Endometrial microvascular endothelial cells (primary cell): ENCODE data around the gene MRPS12. TPM values are rescaled to one million over a fixed set of nuclear protein-coding genes. Genes with fewer than 3 reads are reported as not detected.
"Not testable (repeated sequence)": the region's sequence is repeated elsewhere in the genome, so short reads cannot be mapped to it uniquely, and the experiment has no call there.

Experiments
- in situ Hi-C: cut with HindIII; loops from 2 replicates; pipeline ENCODE4 v1.10.0; 2017; ENCODE audit warnings: low sequenced_read_pairs, low pct_unique_long_range_greater_than_20kb; ENCODE audit errors: inconsistent ontology term
- total RNA-seq: library from RNA; depleted of rRNA; stranded (reverse); fragments of >200 nt; gene quantifications from one replicate; pipeline ENCODE4 v1.2.3, GENCODE V29; 2015; ENCODE audit errors: inconsistent ontology term

The MRPS12 gene
- total RNA-seq, 1 donor from 2014 or later, result 67.3 TPM

DNA sequence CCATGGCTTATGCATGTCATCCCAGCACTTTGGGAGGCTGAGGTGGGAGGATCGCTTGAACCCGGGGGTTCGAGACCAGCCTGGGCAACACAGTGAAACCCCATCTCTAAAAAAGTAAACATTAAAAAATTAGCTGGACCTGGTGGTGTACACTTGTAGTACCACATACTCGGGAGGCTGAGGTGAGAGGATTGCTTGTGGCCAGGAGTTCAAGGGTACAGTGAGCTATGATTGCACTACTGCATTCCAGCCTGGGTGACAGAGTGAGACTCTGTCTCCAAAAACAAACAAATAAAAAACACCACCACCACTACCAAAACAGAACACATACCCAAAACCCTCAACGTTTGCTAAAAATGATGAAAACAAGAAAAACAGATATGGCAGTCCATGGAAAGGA lies 28.9 kb downstream of the MRPS12 start:
- in situ Hi-C loops, result no loop called here

DNA sequence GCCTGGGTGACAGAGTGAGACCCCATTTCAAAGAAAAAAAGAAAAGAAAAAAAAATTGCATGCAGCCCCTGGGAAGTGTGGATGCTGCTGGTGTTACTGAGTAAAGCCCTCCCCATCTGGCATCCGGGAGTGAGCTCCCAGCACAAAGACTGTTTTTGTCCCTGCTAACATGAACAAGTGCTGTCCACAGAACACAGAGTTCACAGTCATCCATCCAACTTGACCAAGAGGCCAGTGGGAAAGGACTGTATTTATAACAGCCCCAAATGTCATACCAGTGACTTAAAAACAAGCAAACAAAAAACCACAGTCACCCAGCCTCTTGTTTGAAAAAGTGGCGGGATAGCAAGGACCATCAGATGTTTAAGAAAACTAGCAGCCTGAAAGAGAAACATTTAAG lies 34.0 kb downstream of the MRPS12 start:
- in situ Hi-C loops, result no loop called here

DNA sequence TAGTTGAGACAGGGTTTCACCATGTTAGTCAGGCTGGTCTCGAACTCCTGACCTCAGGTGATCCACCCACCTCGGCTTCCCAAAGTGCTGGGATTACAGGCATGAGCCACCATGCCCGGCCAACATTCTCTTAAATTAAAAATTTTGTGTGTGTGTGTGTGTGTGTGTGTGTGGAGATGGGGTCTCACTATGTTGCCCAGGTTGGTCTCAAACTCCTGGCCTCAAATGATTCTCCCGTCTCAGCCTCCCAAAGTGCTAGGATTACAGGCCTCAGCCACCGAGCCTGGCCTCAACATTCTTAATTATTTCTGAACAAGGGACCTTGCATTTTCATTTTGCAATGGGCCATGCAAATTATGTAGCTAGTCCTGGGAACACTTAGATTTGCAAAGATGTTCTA lies 35.4 kb downstream of the MRPS12 start:
- in situ Hi-C loops, result not testable (repeated sequence)

DNA sequence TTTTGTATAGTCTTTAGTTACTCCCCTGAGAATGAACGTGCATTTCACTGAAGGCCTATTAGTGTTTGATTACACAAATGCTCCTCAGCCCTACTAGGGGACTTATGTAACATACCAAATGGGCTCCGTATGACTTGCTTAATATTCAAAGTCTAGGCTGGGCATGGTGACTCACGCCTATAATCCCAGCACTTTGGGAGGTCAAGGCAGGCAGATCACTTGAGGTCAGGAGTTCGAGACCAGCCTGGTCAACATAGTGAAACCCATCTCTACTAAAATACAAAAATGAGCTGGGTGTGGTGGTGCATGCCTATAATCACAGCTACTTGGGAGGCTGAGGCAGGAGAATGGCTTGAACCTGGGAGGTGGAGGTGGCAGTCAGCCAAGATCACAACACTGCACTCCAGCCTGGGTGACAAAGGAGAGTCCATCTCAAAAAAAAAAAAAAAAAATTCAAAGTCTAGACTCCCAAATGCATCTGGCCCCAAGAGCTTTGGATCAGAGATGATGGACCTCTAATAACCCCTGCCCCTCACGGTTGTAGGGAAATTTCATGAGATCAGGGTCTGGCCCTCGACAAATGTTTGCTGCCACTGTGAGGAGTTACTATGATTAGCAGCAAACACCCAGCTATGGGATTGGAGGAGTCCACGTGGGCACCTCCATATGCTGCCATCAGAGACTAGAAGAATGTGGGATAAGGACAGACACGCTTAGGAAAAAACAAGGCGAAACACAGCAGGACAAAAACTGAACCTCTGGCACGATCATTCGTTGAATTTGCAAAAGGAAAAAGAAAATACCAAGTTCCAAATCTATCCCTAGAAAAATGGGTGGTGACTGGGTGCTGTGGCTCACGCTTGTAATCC lies 40.2 kb downstream of the MRPS12 start:
- in situ Hi-C loops, result no loop called here

DNA sequence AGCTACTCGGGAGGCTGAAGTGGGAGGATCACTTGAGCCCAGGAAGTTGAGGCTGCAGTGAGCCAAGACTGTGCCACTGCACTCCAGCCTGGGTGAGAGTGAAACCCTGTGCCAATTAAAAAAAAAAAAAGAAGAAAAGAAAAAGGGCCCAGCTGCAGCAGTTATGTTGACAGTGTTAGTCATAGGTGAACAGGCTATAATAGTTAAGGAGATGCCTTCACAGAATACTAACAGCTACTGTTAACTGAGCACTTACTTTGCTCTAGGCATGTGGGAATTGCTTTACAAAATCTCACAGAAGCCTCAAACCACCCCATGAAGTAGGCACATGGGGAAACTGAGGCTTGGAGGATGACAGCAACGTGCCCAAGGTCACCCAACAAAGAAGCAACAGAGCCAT lies 40.9 kb downstream of the MRPS12 start:
- in situ Hi-C loops, result no loop called here

DNA sequence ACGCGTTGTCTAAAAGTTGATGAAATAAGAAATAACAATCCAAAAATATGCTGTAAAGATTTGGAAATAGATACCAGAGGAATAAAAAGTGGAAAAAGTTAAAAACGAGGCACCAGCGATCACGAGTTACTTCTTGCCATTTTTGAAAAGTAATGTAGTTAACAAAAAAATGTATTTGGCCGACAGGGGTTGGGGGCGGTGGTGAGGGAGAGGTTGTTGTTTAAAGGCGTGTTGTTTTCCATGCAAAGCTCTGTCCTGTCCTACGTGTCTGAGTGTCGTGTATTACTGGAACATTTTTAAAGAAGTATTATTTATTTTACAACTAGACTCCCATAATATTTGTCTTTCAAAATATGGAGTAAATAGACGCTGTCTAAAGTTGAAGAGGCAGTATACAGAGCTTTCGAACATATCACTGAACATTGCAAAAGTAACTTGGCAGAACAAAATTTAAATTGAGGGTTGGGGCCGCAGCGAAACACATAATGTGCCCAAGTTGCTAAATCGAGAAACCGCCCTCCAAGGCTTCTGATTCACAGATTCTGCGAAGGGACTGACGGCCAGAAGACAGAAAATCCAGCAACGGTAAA lies 44.0 kb downstream of the MRPS12 start:
- in situ Hi-C loops, result no loop called here

DNA sequence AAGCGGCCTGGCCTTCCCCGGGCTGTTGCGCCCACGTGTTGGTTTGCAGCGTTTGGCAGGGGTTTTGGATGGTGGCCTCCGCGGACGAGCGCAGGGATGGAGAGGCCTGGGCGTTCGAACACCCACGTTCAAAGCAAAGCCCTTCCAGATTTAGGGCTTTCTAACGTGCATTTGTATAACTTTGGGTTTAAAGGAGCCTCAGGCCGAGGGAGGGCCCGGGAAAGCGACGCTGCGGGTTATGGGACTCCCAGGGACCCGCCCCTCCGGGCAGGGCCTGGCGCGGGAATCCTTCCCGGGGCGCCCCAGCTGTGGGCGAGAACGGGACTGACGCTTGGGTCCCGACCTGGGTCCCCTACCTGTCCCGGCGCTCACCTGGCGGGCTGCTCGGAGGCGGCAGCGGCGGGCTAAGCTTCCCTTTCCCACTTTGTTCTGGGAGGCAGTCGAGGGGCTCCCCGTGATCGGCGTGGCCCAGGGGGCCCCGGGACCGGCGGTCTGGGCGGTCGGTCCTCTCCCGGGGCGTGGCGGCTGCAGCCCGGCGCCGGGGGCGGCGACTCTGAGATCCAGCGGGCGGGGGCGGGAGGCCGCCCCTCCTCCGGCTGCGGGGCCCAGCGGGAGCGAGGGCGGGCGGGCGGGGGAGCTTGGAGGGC lies 44.6 kb downstream of the MRPS12 start, which contains the start of gene FBXO17:
FBXO17 (minus strand) TSS at position 529 of the 647 bp plus-strand sequence. CDS start 25,423 bp downstream, outside the sequence.
- in situ Hi-C loops, result no loop called here

DNA sequence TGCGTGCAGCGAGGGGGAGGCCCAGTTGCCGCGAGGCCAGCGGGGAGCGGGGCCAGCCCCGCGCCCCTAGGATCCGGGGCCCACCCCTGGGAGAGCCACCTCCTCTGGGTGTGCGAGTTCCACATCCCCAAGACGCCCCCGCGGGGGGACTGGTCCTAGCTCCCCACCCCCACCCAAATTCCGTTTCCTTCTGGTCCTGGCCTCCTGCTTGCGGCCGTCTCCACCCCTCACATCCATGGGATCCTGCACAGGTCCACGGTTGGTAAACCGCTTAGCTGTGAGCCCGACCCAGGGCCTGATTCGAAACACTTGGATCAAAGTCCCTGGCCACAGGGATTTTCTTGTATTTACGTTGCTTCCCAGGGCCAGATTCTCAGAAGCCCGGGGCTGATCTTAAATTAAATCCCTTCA lies 45.1 kb downstream of the MRPS12 start:
- in situ Hi-C loops, result no loop called here

DNA sequence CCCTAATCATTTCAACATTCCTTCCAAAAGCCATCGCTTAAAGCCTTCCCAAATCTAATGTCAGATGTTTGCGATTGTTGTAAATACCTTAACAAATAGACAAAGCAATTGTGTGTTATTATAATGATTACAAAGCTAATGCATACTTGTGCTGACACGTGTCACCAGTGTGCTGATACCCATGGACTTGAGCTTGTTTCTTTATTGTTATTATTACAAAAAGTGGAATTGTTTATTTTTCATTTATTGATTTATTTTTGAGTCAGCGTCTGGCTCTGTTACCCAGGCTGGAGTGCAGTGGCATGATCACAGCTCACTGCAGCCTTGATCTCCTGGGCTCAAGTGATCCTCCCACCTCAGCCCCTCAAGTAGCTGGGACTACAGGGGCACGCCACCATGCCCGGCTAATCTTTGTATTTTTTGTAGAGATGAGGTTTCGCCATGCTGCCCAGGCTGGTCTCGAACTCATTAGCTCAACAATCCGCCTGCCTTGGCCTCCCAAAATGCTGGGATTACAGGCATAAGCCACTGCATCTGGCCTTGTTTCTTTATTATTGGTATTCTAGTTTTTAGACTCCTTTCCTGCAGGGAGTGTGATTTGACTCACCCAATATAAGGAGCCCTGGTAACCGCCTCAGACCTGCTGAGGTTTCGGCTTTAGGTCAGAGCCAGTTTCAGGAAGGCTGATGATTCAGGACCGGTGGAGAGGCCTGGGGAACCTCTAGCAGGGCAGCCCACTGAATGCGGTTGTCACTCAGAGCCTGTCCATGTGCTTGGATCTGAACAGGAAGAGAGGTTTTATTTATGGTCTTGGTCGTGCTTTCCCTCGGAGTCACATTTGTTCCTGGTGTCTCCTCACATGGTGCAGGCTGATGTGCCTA lies 46.9 kb downstream of the MRPS12 start:
- in situ Hi-C loops, result no loop called here

DNA sequence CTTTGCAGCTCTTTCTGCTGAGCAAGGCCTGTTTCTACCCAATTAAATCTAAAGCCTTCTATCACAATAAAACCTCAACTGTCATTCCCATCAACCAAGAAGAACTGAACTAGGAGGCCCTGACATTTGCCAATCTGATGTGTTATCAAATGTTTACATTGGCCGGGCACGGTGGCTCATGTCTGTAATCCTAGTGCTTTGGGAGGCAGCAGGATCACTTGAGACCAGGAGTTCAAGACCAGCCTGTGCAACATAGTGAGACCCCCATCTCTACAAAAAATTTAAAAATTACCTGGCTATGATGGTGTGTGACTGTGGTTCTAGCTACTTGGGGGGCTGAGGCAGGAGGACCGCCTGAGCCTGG lies 47.6 kb downstream of the MRPS12 start:
- in situ Hi-C loops, result no loop called here

DNA sequence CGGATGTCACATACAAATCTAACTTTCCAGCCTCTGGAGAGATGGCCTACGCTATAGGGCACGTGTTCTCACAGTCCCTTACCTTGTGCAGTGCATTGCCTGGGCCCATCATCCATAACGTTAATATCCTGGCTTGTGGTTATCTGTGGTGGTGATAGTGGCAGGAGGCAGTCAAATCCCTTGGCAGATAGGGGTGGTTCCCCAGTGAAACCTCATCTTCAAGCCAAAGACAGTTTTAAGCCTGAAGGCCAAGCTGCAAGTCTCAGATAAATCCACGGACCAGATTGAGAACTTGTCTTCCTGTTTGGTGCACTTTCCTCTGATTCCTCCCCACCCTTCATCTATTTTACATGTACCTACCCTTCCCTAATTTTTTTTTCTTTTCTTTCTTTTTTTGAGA lies 49.1 kb downstream of the MRPS12 start:
- in situ Hi-C loops, result no loop called here

DNA sequence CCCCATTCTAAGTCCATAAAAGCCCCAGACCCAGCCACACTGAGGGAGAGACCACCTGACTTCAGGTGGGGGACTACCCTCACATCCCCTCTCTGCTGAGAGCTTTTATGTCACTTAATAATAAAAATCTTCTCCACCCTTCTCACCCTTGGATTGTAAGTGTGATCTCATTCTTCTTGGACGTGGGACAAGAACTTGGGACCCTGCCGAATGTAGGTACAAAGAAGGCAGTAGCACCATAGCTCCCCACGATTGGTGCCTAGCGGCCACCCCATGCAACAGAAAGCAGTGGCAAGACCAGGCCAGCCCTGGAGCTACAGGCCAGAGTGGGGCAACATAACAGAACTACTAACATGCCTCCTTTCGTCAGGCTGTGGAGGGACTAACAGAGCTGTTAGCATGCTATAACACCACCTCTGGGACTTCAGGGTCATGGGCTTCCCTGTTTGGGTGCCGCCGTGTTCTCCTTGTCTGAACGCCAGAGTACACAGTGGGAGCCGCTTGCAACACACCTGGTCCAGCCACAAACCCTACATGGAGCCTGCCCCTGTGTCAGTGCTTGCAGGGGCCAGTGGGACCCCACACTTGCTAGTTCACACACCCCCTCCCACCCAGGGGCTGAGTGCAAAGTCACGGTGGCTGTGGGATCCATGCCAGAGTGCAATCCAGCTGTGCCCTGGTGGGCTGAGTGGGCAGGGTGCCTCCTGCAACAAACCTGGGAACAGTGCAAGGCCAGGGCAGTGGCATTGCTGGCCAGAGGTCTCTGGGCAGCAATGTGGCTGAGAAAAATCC lies 50.0 kb downstream of the MRPS12 start:
- in situ Hi-C loops, result no loop called here

Other genes with a start within 250 kb of the MRPS12 start
- not detected for gene CAPN12, start 186.5 kb upstream of the MRPS12 start, total RNA-seq
- not detected for gene LGALS7, start 157.4 kb upstream of the MRPS12 start, total RNA-seq
- not detected for gene LGALS7B, start 141.7 kb upstream of the MRPS12 start, total RNA-seq
- gene LGALS4, start 118.0 kb upstream of the MRPS12 start, total RNA-seq, result 0.56 TPM
- gene ECH1, start 99.2 kb upstream of the MRPS12 start, total RNA-seq, result 70.3 TPM
- 309 TPM for gene HNRNPL, start 81.0 kb upstream of the MRPS12 start, total RNA-seq
- 5.0 TPM for gene RINL, start 52.7 kb upstream of the MRPS12 start, total RNA-seq
- gene SIRT2, start 31.3 kb upstream of the MRPS12 start, total RNA-seq, result 73.3 TPM
- gene NFKBIB, start 31.0 kb upstream of the MRPS12 start, total RNA-seq, result 31.4 TPM
- not detected for gene CCER2, start 18.8 kb upstream of the MRPS12 start, total RNA-seq
- 32.5 TPM for gene SARS2, start 181 bp upstream of the MRPS12 start, total RNA-seq
- 30.0 TPM for gene FBXO17, start 44.8 kb downstream of the MRPS12 start, total RNA-seq
- 8.7 TPM for gene FBXO27, start 101.6 kb downstream of the MRPS12 start, total RNA-seq
- not detected for gene ACP7, start 153.4 kb downstream of the MRPS12 start, total RNA-seq
- 17.9 TPM for gene PAK4, start 194.8 kb downstream of the MRPS12 start, total RNA-seq